Measurements from ENCODE around the gene OSTF1.

OSTF1 gene, protein sequence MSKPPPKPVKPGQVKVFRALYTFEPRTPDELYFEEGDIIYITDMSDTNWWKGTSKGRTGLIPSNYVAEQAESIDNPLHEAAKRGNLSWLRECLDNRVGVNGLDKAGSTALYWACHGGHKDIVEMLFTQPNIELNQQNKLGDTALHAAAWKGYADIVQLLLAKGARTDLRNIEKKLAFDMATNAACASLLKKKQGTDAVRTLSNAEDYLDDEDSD

DNA sequence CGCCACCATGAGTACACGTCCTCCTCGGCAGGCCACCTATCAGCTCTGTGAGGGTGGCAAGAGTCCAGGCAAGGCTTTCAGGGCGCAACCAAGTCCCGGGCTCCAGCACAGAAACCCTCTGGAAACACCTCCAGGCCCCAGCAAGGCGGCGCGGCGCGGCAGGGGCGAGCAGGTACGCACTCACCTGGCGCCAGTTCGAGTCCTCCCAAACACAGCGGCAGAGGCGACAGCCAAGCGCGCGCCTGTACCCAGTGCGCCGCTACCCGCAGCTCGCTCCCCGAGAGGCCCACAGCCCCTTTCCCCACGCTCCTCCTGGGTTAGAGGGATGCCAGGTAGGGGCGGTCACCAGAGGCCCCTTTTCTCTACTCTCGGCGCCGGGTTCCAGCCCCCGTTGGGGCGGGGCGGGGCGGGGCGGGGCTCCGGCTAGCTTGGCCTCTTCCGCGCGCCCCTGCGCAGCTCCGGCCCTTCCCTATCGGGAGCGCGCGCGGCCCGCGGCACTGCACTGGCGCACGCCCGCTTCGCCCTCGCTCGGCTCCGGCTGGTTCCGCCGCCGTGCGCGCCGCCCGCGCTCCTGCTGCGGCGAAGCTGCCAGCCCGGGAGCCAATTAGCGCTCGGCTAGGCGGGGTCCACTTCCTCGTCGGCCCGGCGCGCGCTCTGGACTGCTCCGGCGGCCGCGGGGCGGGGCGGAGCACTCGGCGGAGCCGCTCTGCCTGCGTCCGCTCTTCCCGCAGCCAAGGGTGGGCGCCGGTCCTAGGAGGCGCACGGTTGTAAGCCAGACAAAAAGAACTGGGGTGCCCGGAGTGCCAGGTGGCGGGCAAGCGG lies at the start of gene OSTF1, which contains the start of gene NMRK1:
OSTF1 (plus strand) TSS at position 691 of the 822 bp plus-strand sequence. CDS start 179 bp downstream, outside the sequence.
NMRK1 (minus strand) TSS at position 332 of the 822 bp plus-strand sequence. CDS start 5,040 bp downstream, outside the sequence.
- Histone ChIP-seq H3K79me2 (ENCODE audit: insufficient read depth, low read length) (peaks cover 31% of the 10 kb centered on the region), H3K9ac (ENCODE audit: low read depth, low read length, poor library complexity, severe bottlenecking) (peak within 1 kb of the TSS; percentile 78), H4K20me1 (ENCODE audit: insufficient read depth, low read length, poor library complexity, severe bottlenecking) (peaks cover 10% of the 10 kb centered on the region), H3K9me3 (ENCODE audit: insufficient read depth, low read depth, low read length) (no peaks in the 10 kb centered on the region), H2AFZ (ENCODE audit: low read length) (peak within 1 kb of the TSS; percentile 89), H3K4me3 (ENCODE audit: low read length, poor library complexity, severe bottlenecking) (peak within 1 kb of the TSS; percentile 89), H3K9me2 (replicated peaks; ENCODE audit: low read depth, low read length) (no peaks in the 10 kb centered on the region), H3K27me3 (ENCODE audit: insufficient read depth, low read length, poor library complexity, severe bottlenecking) (no peaks in the 10 kb centered on the region), H3K4me2 (ENCODE audit: low read depth, low read length, poor library complexity, severe bottlenecking) (peak within 1 kb of the TSS; percentile 86), H3K4me1 (ENCODE audit: insufficient read depth, low read length, poor library complexity, severe bottlenecking) (peaks cover 42% of the 10 kb centered on the region), H3F3A (ENCODE audit: low read depth) (no peaks in the 10 kb centered on the region), H3K36me3 (ENCODE audit: insufficient read depth, low read length) (no peaks in the 10 kb centered on the region)
- TF ChIP-seq, protein P1, sequence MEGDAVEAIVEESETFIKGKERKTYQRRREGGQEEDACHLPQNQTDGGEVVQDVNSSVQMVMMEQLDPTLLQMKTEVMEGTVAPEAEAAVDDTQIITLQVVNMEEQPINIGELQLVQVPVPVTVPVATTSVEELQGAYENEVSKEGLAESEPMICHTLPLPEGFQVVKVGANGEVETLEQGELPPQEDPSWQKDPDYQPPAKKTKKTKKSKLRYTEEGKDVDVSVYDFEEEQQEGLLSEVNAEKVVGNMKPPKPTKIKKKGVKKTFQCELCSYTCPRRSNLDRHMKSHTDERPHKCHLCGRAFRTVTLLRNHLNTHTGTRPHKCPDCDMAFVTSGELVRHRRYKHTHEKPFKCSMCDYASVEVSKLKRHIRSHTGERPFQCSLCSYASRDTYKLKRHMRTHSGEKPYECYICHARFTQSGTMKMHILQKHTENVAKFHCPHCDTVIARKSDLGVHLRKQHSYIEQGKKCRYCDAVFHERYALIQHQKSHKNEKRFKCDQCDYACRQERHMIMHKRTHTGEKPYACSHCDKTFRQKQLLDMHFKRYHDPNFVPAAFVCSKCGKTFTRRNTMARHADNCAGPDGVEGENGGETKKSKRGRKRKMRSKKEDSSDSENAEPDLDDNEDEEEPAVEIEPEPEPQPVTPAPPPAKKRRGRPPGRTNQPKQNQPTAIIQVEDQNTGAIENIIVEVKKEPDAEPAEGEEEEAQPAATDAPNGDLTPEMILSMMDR (conservative IDR thresholded peaks at IDR 0.05; ENCODE audit: low read length), result no peak
- no peak for TF ChIP-seq EZH2phosphoT487 (IDR thresholded peaks at IDR 0.05; ENCODE audit: borderline replicate concordance)

DNA sequence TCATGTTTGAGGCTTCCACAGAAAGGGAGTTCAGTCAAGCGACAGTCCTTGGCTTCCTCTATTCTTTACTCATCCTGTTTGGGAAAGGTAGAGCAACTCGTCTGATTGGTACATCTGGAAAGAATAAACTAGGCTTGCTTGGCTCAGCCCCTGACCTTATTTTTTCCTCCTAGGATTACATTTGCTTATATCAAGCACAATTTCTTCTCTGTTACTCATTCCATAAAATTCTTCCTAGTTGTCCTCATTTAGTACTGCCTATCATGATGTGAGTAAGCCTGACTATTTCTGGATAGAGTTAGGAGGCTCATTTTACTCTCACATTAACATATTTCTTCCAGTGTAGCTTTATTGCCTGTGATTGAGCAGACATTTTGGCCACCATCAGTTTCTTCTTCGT lies 49.3 kb upstream of the OSTF1 start:
- TF ChIP-seq EZH2phosphoT487 (IDR thresholded peaks at IDR 0.05; ENCODE audit: borderline replicate concordance), result no peak
- TF ChIP-seq, protein P1 (conservative IDR thresholded peaks at IDR 0.05; ENCODE audit: low read length), result no peak
- Histone ChIP-seq H2AFZ (ENCODE audit: low read length) (no peak overlapping the region), H3K4me2 (ENCODE audit: low read depth, low read length, poor library complexity, severe bottlenecking) (no peak overlapping the region), H3F3A (ENCODE audit: low read depth) (no peaks in the 10 kb centered on the region), H3K4me3 (ENCODE audit: low read length, poor library complexity, severe bottlenecking) (no peak overlapping the region), H3K9me2 (replicated peaks; ENCODE audit: low read depth, low read length) (no peaks in the 10 kb centered on the region), H3K36me3 (ENCODE audit: insufficient read depth, low read length) (no peaks in the 10 kb centered on the region), H3K27me3 (ENCODE audit: insufficient read depth, low read length, poor library complexity, severe bottlenecking) (no peaks in the 10 kb centered on the region), H4K20me1 (ENCODE audit: insufficient read depth, low read length, poor library complexity, severe bottlenecking) (no peaks in the 10 kb centered on the region), H3K9ac (ENCODE audit: low read depth, low read length, poor library complexity, severe bottlenecking) (no peak overlapping the region), H3K9me3 (ENCODE audit: insufficient read depth, low read depth, low read length) (no peaks in the 10 kb centered on the region), H3K79me2 (ENCODE audit: insufficient read depth, low read length) (no peaks in the 10 kb centered on the region), H3K4me1 (ENCODE audit: insufficient read depth, low read length, poor library complexity, severe bottlenecking) (no peaks in the 10 kb centered on the region)

DNA sequence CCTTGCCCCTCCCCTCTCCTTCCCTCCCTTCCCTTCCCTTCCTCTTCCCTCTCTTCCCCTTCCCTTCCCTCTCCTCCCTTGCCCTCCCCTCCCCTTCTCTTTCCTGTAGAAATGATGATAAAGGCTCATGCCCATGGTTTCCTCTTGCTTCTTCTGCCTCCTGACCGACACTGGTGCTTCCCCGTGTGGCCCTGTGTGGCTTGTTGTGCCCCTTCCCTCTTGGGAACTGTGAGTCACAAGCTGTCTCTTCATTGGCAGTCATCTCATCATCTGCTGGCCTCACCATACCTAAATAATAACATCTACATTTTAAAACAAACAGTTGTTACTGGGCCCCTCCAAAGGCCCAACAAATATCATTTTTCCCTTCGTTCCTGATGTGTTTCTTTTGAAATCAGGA lies 48.5 kb upstream of the OSTF1 start:
- Histone ChIP-seq H3K9ac (ENCODE audit: low read depth, low read length, poor library complexity, severe bottlenecking) (no peak overlapping the region), H3K36me3 (ENCODE audit: insufficient read depth, low read length) (no peaks in the 10 kb centered on the region), H3F3A (ENCODE audit: low read depth) (no peaks in the 10 kb centered on the region), H2AFZ (ENCODE audit: low read length) (no peak overlapping the region), H3K27me3 (ENCODE audit: insufficient read depth, low read length, poor library complexity, severe bottlenecking) (no peaks in the 10 kb centered on the region), H3K4me2 (ENCODE audit: low read depth, low read length, poor library complexity, severe bottlenecking) (no peak overlapping the region), H3K9me2 (replicated peaks; ENCODE audit: low read depth, low read length) (no peaks in the 10 kb centered on the region), H3K79me2 (ENCODE audit: insufficient read depth, low read length) (no peaks in the 10 kb centered on the region), H4K20me1 (ENCODE audit: insufficient read depth, low read length, poor library complexity, severe bottlenecking) (no peaks in the 10 kb centered on the region), H3K4me1 (ENCODE audit: insufficient read depth, low read length, poor library complexity, severe bottlenecking) (no peaks in the 10 kb centered on the region), H3K9me3 (ENCODE audit: insufficient read depth, low read depth, low read length) (no peaks in the 10 kb centered on the region), H3K4me3 (ENCODE audit: low read length, poor library complexity, severe bottlenecking) (no peak overlapping the region)
- TF ChIP-seq, protein P1 (conservative IDR thresholded peaks at IDR 0.05; ENCODE audit: low read length), result no peak
- no peak for TF ChIP-seq EZH2phosphoT487 (IDR thresholded peaks at IDR 0.05; ENCODE audit: borderline replicate concordance)

All from Loucy (cell line).